Activated CD4-positive, alpha-beta T cell treated with anti-CD3 and anti-CD28 coated beads, Interleukin-2, amount 10 ng/mL, durations not matched to agents 24 days and 14 days (primary cell): Measurements from ENCODE around the gene BACH2. TPM values are rescaled to one million over a fixed set of nuclear protein-coding genes. Genes with fewer than 3 reads are reported as not detected.
"Not testable (repeated sequence)": the region's sequence is repeated elsewhere in the genome, so short reads cannot be mapped to it uniquely, and the experiment has no call there.

Source experiments
- DNase-seq: peaks from one replicate; pipeline ENCODE4 v3.0.0; 2022
- H3K27ac Mint-ChIP-seq: one replicate; pipeline ENCODE4 v1.8.0; 2022; ENCODE audit warnings: mild to moderate bottlenecking, mixed read lengths
- H3K27me3 Mint-ChIP-seq: one replicate; pipeline ENCODE4 v1.8.0; 2022; ENCODE audit warnings: mixed read lengths
- H3K36me3 Mint-ChIP-seq: one replicate; pipeline ENCODE4 v1.8.0; 2022; ENCODE audit warnings: low read depth, mild to moderate bottlenecking, mixed read lengths
- H3K4me1 Mint-ChIP-seq: one replicate; pipeline ENCODE4 v1.8.0; 2021; ENCODE audit warnings: mixed read lengths
- H3K4me3 Mint-ChIP-seq: one replicate; pipeline ENCODE4 v1.8.0; 2022; ENCODE audit warnings: mild to moderate bottlenecking, moderate library complexity, mixed read lengths
- H3K9me3 Mint-ChIP-seq: one replicate; pipeline ENCODE4 v1.8.0; 2021; ENCODE audit warnings: mixed read lengths
- intact Hi-C: fragments of 100-400 bp; cut with micrococcal nuclease; formaldehyde crosslinking; loops from one replicate; pipeline ENCODE4 v1.15.1; 2023
- total RNA-seq: library from RNA; stranded (reverse); gene quantifications from 2 replicates; pipeline ENCODE4 v1.2.3, GENCODE V29; 2022

Gene BACH2
- total RNA-seq, 1 donor from 2014 or later: 69.2 TPM

GRCh38 chr6:89910902-89911240 lies 385.8 kb downstream of the BACH2 start:
- H3K9me3 Mint-ChIP-seq: peaks cover 8% of the 10 kb centered on the region
- H3K27me3 Mint-ChIP-seq: peaks cover 9% of the 10 kb centered on the region
- no peak overlapping the region for H3K27ac Mint-ChIP-seq

GRCh38 chr6:89910001-89910901 lies 386.4 kb downstream of the BACH2 start:
- H3K36me3 Mint-ChIP-seq, H3K9me3 Mint-ChIP-seq, H3K4me1 Mint-ChIP-seq, H3K27ac Mint-ChIP-seq, DNase-seq, H3K27me3 Mint-ChIP-seq, intact Hi-C loops, H3K4me3 Mint-ChIP-seq: not testable (repeated sequence)

More at GRCh38 chr6:89910902-89911240, 385.8 kb downstream of the BACH2 start:
- Mint-ChIP-seq H3K36me3 (no peaks in the 10 kb centered on the region), H3K4me1 (peaks cover 6% of the 10 kb centered on the region), H3K4me3 (no peak overlapping the region)
- intact Hi-C loops: no loop called here
- DNase-seq: no peak

GRCh38 chr6:89895276-89895874 lies 401.3 kb downstream of the BACH2 start:
- H3K36me3 Mint-ChIP-seq: no peaks in the 10 kb centered on the region
- no peak overlapping the region for H3K27ac Mint-ChIP-seq
- peaks cover 43% of the 10 kb centered on the region for H3K27me3 Mint-ChIP-seq
- intact Hi-C loops: no loop called here
- H3K4me3 Mint-ChIP-seq: no peak overlapping the region
- peak; percentile 65 for DNase-seq
- H3K4me1 Mint-ChIP-seq: peaks cover 7% of the 10 kb centered on the region
- H3K9me3 Mint-ChIP-seq: no peaks in the 10 kb centered on the region

GRCh38 chr6:89894169-89894568 lies 402.5 kb downstream of the BACH2 start, which contains the start of gene GJA10:
Gene GJA10, plus strand, starts transcription at chr6:89894469. Its CDS starts 0 bp downstream, at chr6:89894469.
- no peaks in the 10 kb centered on the region for H3K36me3 Mint-ChIP-seq

GRCh38 chr6:89892577-89892976 lies 404.1 kb downstream of the BACH2 start:
- intact Hi-C loops, H3K36me3 Mint-ChIP-seq, DNase-seq, H3K9me3 Mint-ChIP-seq, H3K27ac Mint-ChIP-seq, H3K4me3 Mint-ChIP-seq: not testable (repeated sequence)
- Mint-ChIP-seq H3K27me3 (peaks cover 43% of the 10 kb centered on the region), H3K4me1 (peaks cover 12% of the 10 kb centered on the region)

More at GRCh38 chr6:89894169-89894568, 402.5 kb downstream of the BACH2 start, which contains the start of gene GJA10:
- DNase-seq: no peak
- H3K9me3 Mint-ChIP-seq: no peaks in the 10 kb centered on the region
- intact Hi-C loops: no loop called here
- no peak within 1 kb of the TSS for H3K27ac Mint-ChIP-seq
- H3K4me3 Mint-ChIP-seq: no peak within 1 kb of the TSS
- peaks cover 42% of the 10 kb centered on the region for H3K27me3 Mint-ChIP-seq
- peaks cover 7% of the 10 kb centered on the region for H3K4me1 Mint-ChIP-seq

- intact Hi-C loops, H3K36me3 Mint-ChIP-seq, H3K4me3 Mint-ChIP-seq, DNase-seq, H3K9me3 Mint-ChIP-seq, H3K27ac Mint-ChIP-seq: not testable (repeated sequence)
- H3K27me3 Mint-ChIP-seq: peaks cover 36% of the 10 kb centered on the region
- H3K4me1 Mint-ChIP-seq: peaks cover 12% of the 10 kb centered on the region
These were observed 405.7 kb downstream of the BACH2 start for GRCh38 chr6:89890845-89891528.

GRCh38 chr6:89888871-89889270 lies 407.8 kb downstream of the BACH2 start:
- Mint-ChIP-seq H3K4me3 (no peak overlapping the region), H3K27ac (peak overlapping the region; percentile 47), H3K9me3 (no peaks in the 10 kb centered on the region), H3K27me3 (peaks cover 25% of the 10 kb centered on the region), H3K36me3 (no peaks in the 10 kb centered on the region), H3K4me1 (peaks cover 12% of the 10 kb centered on the region)
- intact Hi-C loops: no loop called here
- DNase-seq: no peak

GRCh38 chr6:89888138-89888514 lies 408.5 kb downstream of the BACH2 start:
- Mint-ChIP-seq H3K27me3 (peaks cover 21% of the 10 kb centered on the region), H3K27ac (no peak overlapping the region), H3K36me3 (no peaks in the 10 kb centered on the region), H3K4me1 (peaks cover 12% of the 10 kb centered on the region), H3K9me3 (no peaks in the 10 kb centered on the region), H3K4me3 (no peak overlapping the region)
- intact Hi-C loops: no loop called here
- no peak for DNase-seq

GRCh38 chr6:89887452-89888137 lies 409.0 kb downstream of the BACH2 start:
- Mint-ChIP-seq H3K9me3 (no peaks in the 10 kb centered on the region), H3K36me3 (no peaks in the 10 kb centered on the region), H3K27ac (no peak overlapping the region), H3K27me3 (peaks cover 19% of the 10 kb centered on the region), H3K4me1 (peaks cover 12% of the 10 kb centered on the region), H3K4me3 (no peak overlapping the region)
- intact Hi-C loops: no loop called here
- DNase-seq: no peak

GRCh38 chr6:89886378-89887120 lies 410.1 kb downstream of the BACH2 start:
- H3K36me3 Mint-ChIP-seq: no peaks in the 10 kb centered on the region
- H3K9me3 Mint-ChIP-seq: no peaks in the 10 kb centered on the region
- intact Hi-C loops: no loop called here
- DNase-seq: no peak
- H3K27me3 Mint-ChIP-seq: peaks cover 15% of the 10 kb centered on the region
- H3K4me1 Mint-ChIP-seq: peaks cover 11% of the 10 kb centered on the region
- H3K4me3 Mint-ChIP-seq: no peak overlapping the region
- no peak overlapping the region for H3K27ac Mint-ChIP-seq
